ENCODE measurements around the gene SH2B2. TPM values are rescaled to one million over a fixed set of nuclear protein-coding genes. Genes with fewer than 3 reads are reported as not detected.

The SH2B2 gene
- total and polyA plus RNA-seq, 3 donors from 2014 or later = 4.6 to 26.6 (median 22.8) TPM

DNA sequence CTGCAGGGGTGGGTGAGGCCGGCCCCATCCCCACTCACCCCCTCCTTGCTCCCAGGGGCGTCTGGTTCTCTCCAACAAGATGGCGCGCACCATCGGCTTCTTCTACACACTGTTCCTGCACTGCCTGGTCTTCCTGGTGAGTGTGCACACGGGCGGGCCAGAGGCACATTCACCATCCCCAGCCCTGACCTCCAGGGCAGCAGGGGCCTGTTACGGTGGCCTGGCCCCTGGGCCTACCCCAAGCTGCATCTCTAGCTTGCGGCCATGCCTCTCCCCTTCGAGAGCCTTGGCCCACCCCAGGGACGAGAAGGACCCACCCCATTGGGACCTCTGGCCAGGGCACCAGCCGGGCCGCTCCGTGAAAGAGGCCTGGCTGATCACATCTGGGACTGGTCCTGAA, 4.9 kb upstream of the SH2B2 start:
- H3K27me3 ChIP-seq = no peaks in the 10 kb centered on the region
- H3K4me3 ChIP-seq = no peak overlapping the region
- no peak for DNase-seq
- 95% methylated on average over 13 to 14 of the region's 14 CpGs for WGBS, 2 donors
- intact Hi-C loops (cut with DNase I; ENCODE audit: low total_unique reads) = loop anchor here (5.0 kb wide), 1 partner anchor 111 kb away; no protein-coding TSS in a partner anchor
- H3K27ac ChIP-seq = no peak overlapping the region
- H3K9me3 ChIP-seq = no peaks in the 10 kb centered on the region
- TF ChIP-seq POLR2A (IDR thresholded peaks at IDR 0.05) = no peak
- TF ChIP-seq, protein P1, sequence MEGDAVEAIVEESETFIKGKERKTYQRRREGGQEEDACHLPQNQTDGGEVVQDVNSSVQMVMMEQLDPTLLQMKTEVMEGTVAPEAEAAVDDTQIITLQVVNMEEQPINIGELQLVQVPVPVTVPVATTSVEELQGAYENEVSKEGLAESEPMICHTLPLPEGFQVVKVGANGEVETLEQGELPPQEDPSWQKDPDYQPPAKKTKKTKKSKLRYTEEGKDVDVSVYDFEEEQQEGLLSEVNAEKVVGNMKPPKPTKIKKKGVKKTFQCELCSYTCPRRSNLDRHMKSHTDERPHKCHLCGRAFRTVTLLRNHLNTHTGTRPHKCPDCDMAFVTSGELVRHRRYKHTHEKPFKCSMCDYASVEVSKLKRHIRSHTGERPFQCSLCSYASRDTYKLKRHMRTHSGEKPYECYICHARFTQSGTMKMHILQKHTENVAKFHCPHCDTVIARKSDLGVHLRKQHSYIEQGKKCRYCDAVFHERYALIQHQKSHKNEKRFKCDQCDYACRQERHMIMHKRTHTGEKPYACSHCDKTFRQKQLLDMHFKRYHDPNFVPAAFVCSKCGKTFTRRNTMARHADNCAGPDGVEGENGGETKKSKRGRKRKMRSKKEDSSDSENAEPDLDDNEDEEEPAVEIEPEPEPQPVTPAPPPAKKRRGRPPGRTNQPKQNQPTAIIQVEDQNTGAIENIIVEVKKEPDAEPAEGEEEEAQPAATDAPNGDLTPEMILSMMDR (IDR thresholded peaks at IDR 0.05) = no peak
- peaks cover 7% of the 10 kb centered on the region for H3K4me1 ChIP-seq
- no peaks in the 10 kb centered on the region for H3K36me3 ChIP-seq (ENCODE audit: low read depth, missing control alignments)

DNA sequence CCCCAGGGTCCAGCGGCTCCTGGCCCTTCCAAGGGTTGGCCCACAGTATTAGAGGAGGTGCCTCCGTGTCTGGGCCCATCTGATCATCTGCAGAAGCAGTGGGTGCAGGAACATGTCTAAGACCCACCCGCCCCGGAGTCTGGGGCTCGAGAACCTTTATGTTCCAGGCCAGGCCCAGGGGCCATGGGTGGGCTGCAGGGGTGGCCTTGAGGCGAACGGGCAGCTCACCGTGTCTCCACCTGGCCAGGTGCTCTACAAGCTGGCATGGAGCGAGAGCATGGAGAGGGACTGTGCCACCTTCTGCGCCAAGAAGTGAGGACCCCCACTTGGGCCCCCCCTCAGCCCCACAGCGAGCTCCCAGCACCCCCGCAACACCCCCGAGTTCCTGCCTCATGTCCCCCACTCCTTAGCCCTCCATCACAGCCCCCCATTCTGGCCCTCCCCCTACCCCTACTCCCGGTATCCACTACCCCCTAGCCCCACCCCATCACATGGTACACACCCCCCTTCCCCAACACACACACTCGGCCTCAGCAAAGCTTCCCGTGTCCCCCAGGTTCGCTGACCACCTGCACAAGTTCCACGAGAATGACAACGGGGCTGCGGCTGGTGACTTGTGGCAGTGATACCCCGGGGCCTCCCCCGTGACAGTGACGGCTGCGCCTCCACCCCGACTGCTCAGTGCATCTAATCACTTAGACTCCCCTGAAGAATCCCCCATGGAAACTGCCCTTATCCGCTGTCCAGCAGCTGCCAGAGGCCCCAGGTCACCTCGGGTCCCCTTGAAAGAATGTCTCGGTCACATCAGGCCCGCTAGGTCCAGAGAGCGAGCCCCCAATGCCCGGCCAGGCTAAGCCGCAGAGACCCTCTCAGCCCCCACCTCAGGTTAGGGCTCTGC, 4.0 kb upstream of the SH2B2 start:
- Histone ChIP-seq H3K4me3 (no peak overlapping the region), H3K27ac (no peak overlapping the region), H3K36me3 (ENCODE audit: low read depth, missing control alignments) (no peaks in the 10 kb centered on the region), H3K9me3 (no peaks in the 10 kb centered on the region), H3K4me1 (peaks cover 8% of the 10 kb centered on the region), H3K27me3 (no peaks in the 10 kb centered on the region)
- intact Hi-C loops (cut with DNase I; ENCODE audit: low total_unique reads) = loop anchor here (5.0 kb wide), 1 partner anchor 110 kb away; no protein-coding TSS in a partner anchor
- 86 to 88% methylated on average over 26 to 32 of the region's 32 CpGs for WGBS, 2 donors
- no peak for DNase-seq
- TF ChIP-seq, protein P1 (IDR thresholded peaks at IDR 0.05) = no peak
- no peak for TF ChIP-seq POLR2A (IDR thresholded peaks at IDR 0.05)

DNA sequence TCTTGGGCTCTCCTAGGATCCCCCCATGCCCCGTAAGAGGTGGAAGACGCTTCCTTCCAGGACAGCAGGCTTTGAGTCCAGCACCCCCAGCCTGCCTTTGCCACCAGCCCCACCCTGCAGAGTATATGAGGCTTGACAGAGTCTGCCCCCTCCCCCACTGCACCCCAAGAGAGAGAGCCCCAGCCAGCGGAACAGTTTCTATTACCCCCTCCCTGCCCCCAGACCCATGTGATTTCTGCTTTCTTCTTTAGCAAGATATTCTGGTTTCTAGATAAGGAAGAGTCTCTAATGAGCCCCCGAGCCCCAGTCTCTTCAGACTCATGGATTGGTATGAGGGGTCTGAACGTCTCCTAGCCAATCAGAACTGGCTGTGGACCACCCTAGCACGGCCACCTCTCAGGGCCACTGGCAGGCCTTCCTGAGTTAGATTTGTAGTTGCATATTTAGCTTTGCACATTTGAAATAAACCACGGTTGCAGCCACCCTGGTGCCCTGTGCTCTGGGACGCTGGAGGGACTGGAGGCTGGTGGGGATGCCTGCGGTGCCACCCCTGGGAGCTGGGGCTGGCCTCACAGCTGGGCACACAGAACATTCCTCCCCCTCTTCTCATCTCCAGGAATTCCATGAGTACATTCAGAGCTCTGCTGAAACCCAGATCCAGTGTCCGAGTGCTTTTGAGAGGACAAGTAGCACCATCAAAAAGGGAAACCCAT, 3.0 kb upstream of the SH2B2 start:
- Histone ChIP-seq H3K36me3 (ENCODE audit: low read depth, missing control alignments) (no peaks in the 10 kb centered on the region), H3K4me3 (no peak overlapping the region), H3K9me3 (no peaks in the 10 kb centered on the region), H3K27me3 (no peaks in the 10 kb centered on the region), H3K4me1 (peaks cover 13% of the 10 kb centered on the region), H3K27ac (no peak overlapping the region)
- TF ChIP-seq, protein P1 (IDR thresholded peaks at IDR 0.05) = no peak
- no peak for TF ChIP-seq POLR2A (IDR thresholded peaks at IDR 0.05)
- WGBS, 2 donors = 85 to 91% methylated on average over 8 to 10 of the region's 10 CpGs
- intact Hi-C loops (cut with DNase I; ENCODE audit: low total_unique reads) = loop anchor here (5.0 kb wide), 1 partner anchor 109 kb away; no protein-coding TSS in a partner anchor
- no peak for DNase-seq

DNA sequence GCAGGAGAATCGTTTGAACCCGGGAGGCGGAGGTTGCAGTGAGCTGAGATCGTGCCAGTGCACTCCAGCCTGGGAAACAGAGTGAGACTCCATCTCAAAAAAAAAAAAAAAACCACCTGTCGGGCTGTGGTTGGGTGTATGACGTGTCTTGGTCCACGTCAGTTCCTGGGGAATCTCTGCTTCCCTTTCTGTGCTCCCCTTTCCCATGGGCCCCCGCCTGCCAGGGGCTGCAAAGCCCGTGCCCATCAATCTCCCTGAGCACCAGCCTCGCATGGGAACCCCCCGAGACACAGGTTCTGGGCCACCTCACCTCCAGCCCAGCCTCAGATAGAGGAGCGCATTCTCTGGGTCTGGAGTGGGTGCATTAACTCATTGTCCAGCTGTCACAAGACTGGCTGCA, 2.3 kb upstream of the SH2B2 start:
- Histone ChIP-seq H3K4me1 (peaks cover 13% of the 10 kb centered on the region), H3K27me3 (no peaks in the 10 kb centered on the region), H3K27ac (no peak overlapping the region), H3K9me3 (no peaks in the 10 kb centered on the region), H3K4me3 (no peak overlapping the region), H3K36me3 (ENCODE audit: low read depth, missing control alignments) (no peaks in the 10 kb centered on the region)
- DNase-seq = no peak
- intact Hi-C loops (cut with DNase I; ENCODE audit: low total_unique reads) = loop anchor here (5.0 kb wide), 1 partner anchor 108 kb away; no protein-coding TSS in a partner anchor
- 71 to 73% methylated on average over 11 to 12 of the region's 12 CpGs for WGBS, 2 donors
- TF ChIP-seq, protein P1 (IDR thresholded peaks at IDR 0.05) = no peak
- no peak for TF ChIP-seq POLR2A (IDR thresholded peaks at IDR 0.05)
